Fibroblast of lung (primary cell): ENCODE measurements around the gene QSOX1.

Experiments used
- CTCF ChIP-seq, 2 donors: IDR thresholded peaks in 1 of 2; conservative IDR thresholded peaks in 1 of 2; 1 replicate in 1 of 2; 2 replicates in 1 of 2; pipeline ENCODE4 v1.5.1; 2011 to 2012; ENCODE audit warnings: low read length in 2 of 2, control low read depth in 1 of 2, inconsistent platforms in 1 of 2, low read depth in 1 of 2, mild to moderate bottlenecking in 1 of 2
- EZH2 ChIP-seq: IDR thresholded peaks from 2 replicates; pipeline ENCODE4 v1.5.1; 2012; ENCODE audit warnings: low read length, control low read depth, mild to moderate bottlenecking; ENCODE audit errors: missing control alignments

GRCh38 chr1:180112091-180112490 lies 42.6 kb upstream of the QSOX1 start:
- TF ChIP-seq CTCF (conservative IDR thresholded peaks at IDR 0.05 in 1 of 2, IDR thresholded peaks at IDR 0.05 in 1 of 2; ENCODE audit: low read depth in 1 of 2, low read length in 2 of 2) (no peak), EZH2 (no peak)
